ENCODE results near the gene CYP4V2.

DNA sequence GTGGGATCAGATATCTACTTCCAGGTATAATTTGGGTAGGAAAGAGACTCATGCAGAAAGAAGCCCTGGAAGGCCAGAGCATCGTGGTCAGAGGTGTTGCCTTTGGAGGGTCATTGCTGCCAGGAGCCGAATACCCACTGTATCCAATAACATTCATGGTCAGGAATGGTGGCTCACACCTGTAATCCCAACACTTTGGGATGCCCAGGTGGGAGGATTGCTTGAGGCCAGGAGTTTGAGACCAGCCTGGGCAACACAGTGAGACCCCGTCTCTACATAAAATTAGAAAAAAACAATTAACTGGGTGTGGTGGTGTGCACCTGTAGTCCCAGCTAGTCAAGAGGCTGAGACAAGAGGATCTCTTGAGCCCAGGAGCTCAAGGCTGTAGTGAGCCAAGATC, 63.8 kb downstream of the CYP4V2 start:
- TF ChIP-seq POLR2AphosphoS5 (IDR thresholded peaks at IDR 0.05): no peak
- TF ChIP-seq, protein P1, sequence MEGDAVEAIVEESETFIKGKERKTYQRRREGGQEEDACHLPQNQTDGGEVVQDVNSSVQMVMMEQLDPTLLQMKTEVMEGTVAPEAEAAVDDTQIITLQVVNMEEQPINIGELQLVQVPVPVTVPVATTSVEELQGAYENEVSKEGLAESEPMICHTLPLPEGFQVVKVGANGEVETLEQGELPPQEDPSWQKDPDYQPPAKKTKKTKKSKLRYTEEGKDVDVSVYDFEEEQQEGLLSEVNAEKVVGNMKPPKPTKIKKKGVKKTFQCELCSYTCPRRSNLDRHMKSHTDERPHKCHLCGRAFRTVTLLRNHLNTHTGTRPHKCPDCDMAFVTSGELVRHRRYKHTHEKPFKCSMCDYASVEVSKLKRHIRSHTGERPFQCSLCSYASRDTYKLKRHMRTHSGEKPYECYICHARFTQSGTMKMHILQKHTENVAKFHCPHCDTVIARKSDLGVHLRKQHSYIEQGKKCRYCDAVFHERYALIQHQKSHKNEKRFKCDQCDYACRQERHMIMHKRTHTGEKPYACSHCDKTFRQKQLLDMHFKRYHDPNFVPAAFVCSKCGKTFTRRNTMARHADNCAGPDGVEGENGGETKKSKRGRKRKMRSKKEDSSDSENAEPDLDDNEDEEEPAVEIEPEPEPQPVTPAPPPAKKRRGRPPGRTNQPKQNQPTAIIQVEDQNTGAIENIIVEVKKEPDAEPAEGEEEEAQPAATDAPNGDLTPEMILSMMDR (IDR thresholded peaks at IDR 0.05 in 8 of 11, conservative IDR thresholded peaks at IDR 0.05 in 3 of 11): no peak

Data from spleen (tissue), 7 donors.